OCI-LY7 (cell line): Measurements from ENCODE around the gene CMTM4. TPM values are rescaled to one million over a fixed set of nuclear protein-coding genes. Genes with fewer than 3 reads are reported as not detected.
"Not testable (repeated sequence)": the region's sequence is repeated elsewhere in the genome, so short reads cannot be mapped to it uniquely, and the experiment has no call there.

Experiments
- BruUV-seq: library from RNA; stranded (reverse); fragments of 400-500 nt; replicated peaks from 2 replicates; lab custom pipeline; 2021; lab: Mats Ljungman, UMichigan
- CTCF ChIA-PET: fragments of 300-600 bp; sonication (Branson Sonifier 250); formaldehyde crosslinking; loops from one replicate; lab custom pipeline; 2022; ENCODE audit warnings: antibody characterized with exemption; ENCODE audit not compliant: unreplicated experiment; lab: Charles Lee
- POLR2A ChIA-PET: fragments of 300-600 bp; sonication (Branson Sonifier 250); formaldehyde crosslinking; loops from one replicate; lab custom pipeline; 2022; ENCODE audit warnings: antibody characterized with exemption; lab: Charles Lee
- DNase-seq: peaks from one replicate; pipeline ENCODE4 v3.0.0-alpha.2; 2015; ENCODE audit warnings: low spot score
- H2AFZ ChIP-seq: fragments of 200-600 bp; sonication (generic), shearing (Covaris generic); 2 replicates; pipeline ENCODE4 v1.6.1; 2014; ENCODE audit warnings: mild to moderate bottlenecking, antibody characterized with exemption, low read length, moderate library complexity
- H3K27ac ChIP-seq: fragments of 200-600 bp; sonication (generic); 2 replicates; pipeline ENCODE4 v1.5.1; 2014; ENCODE audit warnings: mixed run types, low read depth, mild to moderate bottlenecking, moderate library complexity, low read length, inconsistent platforms; ENCODE audit not compliant: poor library complexity, severe bottlenecking
- H3K36me3 ChIP-seq: fragments of 200-600 bp; sonication (generic); 2 replicates; pipeline ENCODE4 v1.6.1; 2014; ENCODE audit warnings: mild to moderate bottlenecking, antibody characterized with exemption, low read length, moderate library complexity, mixed read lengths; ENCODE audit not compliant: insufficient read depth
- H3K4me1 ChIP-seq: fragments of 200-600 bp; sonication (generic); 2 replicates; pipeline ENCODE4 v1.5.1; 2014; ENCODE audit warnings: mild to moderate bottlenecking, low read length; ENCODE audit not compliant: insufficient read depth, poor library complexity, severe bottlenecking
- H3K4me2 ChIP-seq: fragments of 200-600 bp; sonication (generic); 2 replicates; pipeline ENCODE4 v1.6.1; 2014; ENCODE audit warnings: mild to moderate bottlenecking, low read length
- H3K4me3 ChIP-seq: fragments of 200-600 bp; sonication (generic); 2 replicates; pipeline ENCODE4 v1.5.1; 2014; ENCODE audit warnings: mild to moderate bottlenecking, low read depth, low read length; ENCODE audit not compliant: poor library complexity, severe bottlenecking
- H3K79me2 ChIP-seq: fragments of 200-600 bp; sonication (generic); 2 replicates; pipeline ENCODE4 v1.6.1; 2016; ENCODE audit warnings: low read depth, mild to moderate bottlenecking, low read length, moderate library complexity, mixed read lengths; ENCODE audit not compliant: insufficient read depth
- H3K9me2 ChIP-seq: fragments of 200-600 bp; sonication (generic); 2 replicates; pipeline ENCODE4 v1.6.1; 2016; ENCODE audit warnings: mild to moderate bottlenecking, low read length, mixed read lengths; ENCODE audit not compliant: insufficient read depth
- H3K9me3 ChIP-seq: fragments of 200-600 bp; sonication (generic); 2 replicates; pipeline ENCODE4 v1.6.1; 2014; ENCODE audit warnings: mild to moderate bottlenecking, mixed run types, low read length, mixed read lengths
- H4K20me1 ChIP-seq: fragments of 200-600 bp; sonication (generic); 2 replicates; pipeline ENCODE4 v1.6.1; 2014; ENCODE audit warnings: mild to moderate bottlenecking, antibody characterized with exemption, low read length, moderate library complexity, mixed read lengths; ENCODE audit not compliant: insufficient read depth
- CTCF ChIP-seq: fragments of 200-600 bp; sonication (generic); conservative IDR thresholded peaks from 2 replicates; pipeline ENCODE4 v1.5.1; 2014; ENCODE audit warnings: mild to moderate bottlenecking, antibody characterized with exemption, low read length, moderate library complexity, mixed read lengths
- EZH2phosphoT487 ChIP-seq: fragments of 200-600 bp; sonication (generic); IDR thresholded peaks from 2 replicates; pipeline ENCODE4 v1.6.1; 2018; ENCODE audit warnings: low read depth, borderline replicate concordance, mild to moderate bottlenecking, mixed run types, antibody characterized with exemption, low read length, moderate library complexity, mixed read lengths
- intact Hi-C: fragments of 100-400 bp; cut with micrococcal nuclease; formaldehyde crosslinking; loops from one replicate; pipeline ENCODE4 v1.10.0; 2022; ENCODE audit not compliant: unreplicated experiment
- total RNA-seq, 2 experiments: library from RNA; depleted of rRNA in 1 of 2; stranded (reverse); fragments of >200 nt in 1 of 2; shearing (Covaris generic) in 1 of 2; gene quantifications; 2 replicates each; pipeline ENCODE4 v1.2.3, GENCODE V29; 2014 to 2022

Gene CMTM4
- total RNA-seq, 2 experiments from 2014 or later = 0.03 to 1.3 TPM

- no TSS peak for BruUV-seq
- peaks cover 27% of the 10 kb centered on the region for H3K4me1 ChIP-seq
- no peak overlapping the region for H3K4me3 ChIP-seq
- DNase-seq = no peak
- ChIA-PET CTCF (no interaction called here), POLR2A (no interaction called here)
- no peaks in the 10 kb centered on the region for H3K79me2 ChIP-seq
- TF ChIP-seq EZH2phosphoT487 (no peak), CTCF (no peak)
- H3K27ac ChIP-seq = no peak overlapping the region
- no peaks in the 10 kb centered on the region for H3K9me2 ChIP-seq
- intact Hi-C loops = loop anchor here (5.0 kb wide), 1 partner anchor 136 kb away; the partner anchor contains the start of gene DYNC1LI2
- H4K20me1 ChIP-seq = no peaks in the 10 kb centered on the region
- no peak overlapping the region for H3K4me2 ChIP-seq
- H2AFZ ChIP-seq = no peak overlapping the region
- H3K9me3 ChIP-seq = no peaks in the 10 kb centered on the region
- H3K36me3 ChIP-seq = peaks cover 23% of the 10 kb centered on the region; the same call in 1 of the 2 replicates
Observed at GRCh38 chr16:66616169-66616568, 80.4 kb downstream of the CMTM4 start.

- Histone ChIP-seq H3K4me3 (no peak overlapping the region), H3K36me3 (peaks cover 38% of the 10 kb centered on the region), H3K9me3 (no peaks in the 10 kb centered on the region), H3K27ac (no peak overlapping the region), H2AFZ (no peak overlapping the region), H3K4me2 (no peak overlapping the region), H3K9me2 (no peaks in the 10 kb centered on the region), H4K20me1 (no peaks in the 10 kb centered on the region), H3K79me2 (no peaks in the 10 kb centered on the region), H3K4me1 (peaks cover 16% of the 10 kb centered on the region)
- intact Hi-C loops = no loop called here
- POLR2A ChIA-PET = no interaction called here
- no peak for DNase-seq
- no TSS peak for BruUV-seq
- CTCF ChIA-PET = no interaction called here
- TF ChIP-seq EZH2phosphoT487 = no peak
- TF ChIP-seq CTCF = no peak
Observed at GRCh38 chr16:66614161-66614802, 82.3 kb downstream of the CMTM4 start.

GRCh38 chr16:66612422-66612821, 84.1 kb downstream of the CMTM4 start:
- ChIA-PET POLR2A (interaction anchor here (0.7 kb wide), 1 partner anchor 201 kb away, joined by 4 read pairs; no protein-coding TSS in a partner anchor), CTCF (no interaction called here)
- H3K4me1 ChIP-seq = peaks cover 14% of the 10 kb centered on the region
- H3K27ac ChIP-seq = no peak overlapping the region
- no peaks in the 10 kb centered on the region for H3K9me3 ChIP-seq
- H3K4me3 ChIP-seq = no peak overlapping the region
- intact Hi-C loops = no loop called here
- TF ChIP-seq EZH2phosphoT487 = no peak
- H3K4me2 ChIP-seq = no peak overlapping the region
- no peaks in the 10 kb centered on the region for H3K9me2 ChIP-seq
- H2AFZ ChIP-seq = no peak overlapping the region
- no peaks in the 10 kb centered on the region for H3K79me2 ChIP-seq
- no peaks in the 10 kb centered on the region for H4K20me1 ChIP-seq
- BruUV-seq = no TSS peak
- peaks cover 46% of the 10 kb centered on the region for H3K36me3 ChIP-seq
- no peak for DNase-seq

- H3K4me2 ChIP-seq, H3K9me2 ChIP-seq, intact Hi-C loops, H3K79me2 ChIP-seq, POLR2A ChIA-PET, H3K9me3 ChIP-seq, H3K27ac ChIP-seq, H2AFZ ChIP-seq, H3K4me3 ChIP-seq, H4K20me1 ChIP-seq, BruUV-seq, CTCF ChIA-PET, DNase-seq: not testable (repeated sequence)
- Histone ChIP-seq H3K4me1 (peaks cover 18% of the 10 kb centered on the region), H3K36me3 (peaks cover 46% of the 10 kb centered on the region)
Observed at GRCh38 chr16:66611911-66612310, 84.6 kb downstream of the CMTM4 start.
